ENCODE measurements around the gene AMZ2. TPM values are rescaled to one million over a fixed set of nuclear protein-coding genes. Genes with fewer than 3 reads are reported as not detected.
A peak's percentile ranks its signal among the peaks of the same experiment; 100 is the strongest.
"Not testable (repeated sequence)": the region's sequence is repeated elsewhere in the genome, so short reads cannot be mapped to it uniquely, and the experiment has no call there.

AMZ2 gene
- total RNA-seq, 1 donor: 80.3 TPM

DNA sequence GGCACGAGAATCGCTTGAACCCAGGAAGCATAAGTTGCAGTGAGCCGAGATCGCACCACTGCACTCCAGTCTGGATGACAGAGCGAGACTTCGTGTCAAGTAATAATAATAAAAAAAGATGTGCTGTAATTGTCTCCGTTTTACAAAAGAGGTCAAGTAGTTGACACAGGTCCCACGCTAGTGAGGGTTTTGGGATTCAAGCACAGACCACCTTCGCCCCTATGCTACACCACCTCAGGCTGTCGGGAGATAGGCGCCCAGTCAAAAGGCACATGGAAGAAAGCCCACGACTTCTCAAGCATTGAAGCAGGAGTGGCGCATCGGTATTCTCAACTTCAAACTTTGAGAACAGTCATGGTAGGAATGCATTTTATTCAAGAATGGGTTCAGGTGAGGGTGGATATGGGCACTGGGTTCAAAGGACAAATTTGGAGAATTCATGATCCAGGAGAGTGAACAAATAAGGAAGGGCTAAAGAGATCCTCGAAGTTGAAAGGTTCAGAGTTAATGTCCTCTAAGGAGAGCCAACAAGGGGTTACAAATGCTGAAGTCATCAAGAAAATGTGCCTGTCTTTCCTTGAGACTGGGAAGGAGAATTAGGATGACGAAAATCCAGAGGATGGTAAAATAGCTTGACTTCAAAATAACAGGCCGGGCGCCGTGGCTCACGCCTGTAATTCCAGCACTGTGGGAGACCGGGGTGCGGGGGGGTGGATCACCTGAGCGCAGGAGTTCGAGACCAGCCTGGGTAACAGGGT is 1.4 kb upstream of the AMZ2 start:
- DNase-seq (ENCODE audit: insufficient read length, low spot score, missing footprints): no peak
- Histone ChIP-seq H3K9me3 (ENCODE audit: low read depth, low read length) (no peaks in the 10 kb centered on the region), H2AFZ (ENCODE audit: low read length) (no peak overlapping the region), H4K20me1 (ENCODE audit: insufficient read depth, low read length) (no peaks in the 10 kb centered on the region), H3K27me3 (ENCODE audit: insufficient read depth, low read length) (no peaks in the 10 kb centered on the region), H3K4me3 (ENCODE audit: insufficient read depth, low read length) (peak overlapping the region; percentile 90), H3K79me2 (ENCODE audit: insufficient read depth, low read length) (peaks cover 3% of the 10 kb centered on the region), H3K27ac (ENCODE audit: low read depth, low read length) (no peak overlapping the region), H3K4me2 (ENCODE audit: insufficient read depth, low read length) (no peak overlapping the region), H3K36me3 (ENCODE audit: insufficient read depth, low read length) (peaks cover 11% of the 10 kb centered on the region), H3K4me1 (ENCODE audit: insufficient read depth, low read length) (peaks cover 10% of the 10 kb centered on the region)
- TF ChIP-seq, protein P1, sequence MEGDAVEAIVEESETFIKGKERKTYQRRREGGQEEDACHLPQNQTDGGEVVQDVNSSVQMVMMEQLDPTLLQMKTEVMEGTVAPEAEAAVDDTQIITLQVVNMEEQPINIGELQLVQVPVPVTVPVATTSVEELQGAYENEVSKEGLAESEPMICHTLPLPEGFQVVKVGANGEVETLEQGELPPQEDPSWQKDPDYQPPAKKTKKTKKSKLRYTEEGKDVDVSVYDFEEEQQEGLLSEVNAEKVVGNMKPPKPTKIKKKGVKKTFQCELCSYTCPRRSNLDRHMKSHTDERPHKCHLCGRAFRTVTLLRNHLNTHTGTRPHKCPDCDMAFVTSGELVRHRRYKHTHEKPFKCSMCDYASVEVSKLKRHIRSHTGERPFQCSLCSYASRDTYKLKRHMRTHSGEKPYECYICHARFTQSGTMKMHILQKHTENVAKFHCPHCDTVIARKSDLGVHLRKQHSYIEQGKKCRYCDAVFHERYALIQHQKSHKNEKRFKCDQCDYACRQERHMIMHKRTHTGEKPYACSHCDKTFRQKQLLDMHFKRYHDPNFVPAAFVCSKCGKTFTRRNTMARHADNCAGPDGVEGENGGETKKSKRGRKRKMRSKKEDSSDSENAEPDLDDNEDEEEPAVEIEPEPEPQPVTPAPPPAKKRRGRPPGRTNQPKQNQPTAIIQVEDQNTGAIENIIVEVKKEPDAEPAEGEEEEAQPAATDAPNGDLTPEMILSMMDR (IDR thresholded peaks at IDR 0.05; ENCODE audit: extremely low read depth, low read depth, low read length): no peak

DNA sequence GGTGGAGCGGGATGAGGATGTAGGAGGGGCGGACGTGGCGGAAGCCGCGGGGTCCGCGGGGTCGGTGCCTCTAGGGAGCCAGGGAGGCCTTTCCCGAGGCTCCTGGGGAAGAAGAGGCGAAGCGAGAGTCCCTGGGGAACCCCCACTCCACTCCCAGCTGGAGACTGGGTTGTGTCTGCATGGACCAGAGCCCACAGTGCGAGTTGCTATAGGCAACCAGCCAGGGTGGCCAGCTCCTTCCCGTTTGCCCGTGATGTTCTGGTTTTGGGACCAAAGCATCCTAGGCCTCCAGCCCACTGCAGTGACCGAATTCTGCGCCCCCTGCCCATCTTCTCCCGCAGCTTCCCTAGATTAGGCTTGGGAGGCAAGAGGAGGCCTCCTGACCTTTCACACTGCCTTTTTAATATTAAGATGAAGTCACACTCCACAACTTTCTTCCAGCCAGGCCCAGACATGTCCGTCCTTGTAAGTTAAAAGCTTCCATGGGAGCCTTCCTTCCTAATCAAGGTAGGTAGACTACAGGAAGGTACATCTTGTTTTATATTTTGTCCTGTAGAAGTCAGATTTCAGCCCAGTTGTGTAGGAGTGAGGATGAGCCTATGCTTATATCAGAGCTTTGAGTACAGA is 469 bp downstream of the AMZ2 start:
- Histone ChIP-seq H3K36me3 (ENCODE audit: insufficient read depth, low read length) (peaks cover 22% of the 10 kb centered on the region), H4K20me1 (ENCODE audit: insufficient read depth, low read length) (no peaks in the 10 kb centered on the region), H2AFZ (ENCODE audit: low read length) (peak overlapping the region; percentile 89), H3K4me2 (ENCODE audit: insufficient read depth, low read length) (peak overlapping the region; percentile 77), H3K4me3 (ENCODE audit: insufficient read depth, low read length) (peak overlapping the region; percentile 90), H3K9me3 (ENCODE audit: low read depth, low read length) (no peaks in the 10 kb centered on the region), H3K27ac (ENCODE audit: low read depth, low read length) (peak overlapping the region; percentile 95), H3K27me3 (ENCODE audit: insufficient read depth, low read length) (no peaks in the 10 kb centered on the region), H3K4me1 (ENCODE audit: insufficient read depth, low read length) (peaks cover 10% of the 10 kb centered on the region), H3K79me2 (ENCODE audit: insufficient read depth, low read length) (peaks cover 3% of the 10 kb centered on the region)
- TF ChIP-seq, protein P1 (IDR thresholded peaks at IDR 0.05; ENCODE audit: extremely low read depth, low read depth, low read length): no peak
- peak; percentile 90 for DNase-seq (ENCODE audit: insufficient read length, low spot score, missing footprints)

DNA sequence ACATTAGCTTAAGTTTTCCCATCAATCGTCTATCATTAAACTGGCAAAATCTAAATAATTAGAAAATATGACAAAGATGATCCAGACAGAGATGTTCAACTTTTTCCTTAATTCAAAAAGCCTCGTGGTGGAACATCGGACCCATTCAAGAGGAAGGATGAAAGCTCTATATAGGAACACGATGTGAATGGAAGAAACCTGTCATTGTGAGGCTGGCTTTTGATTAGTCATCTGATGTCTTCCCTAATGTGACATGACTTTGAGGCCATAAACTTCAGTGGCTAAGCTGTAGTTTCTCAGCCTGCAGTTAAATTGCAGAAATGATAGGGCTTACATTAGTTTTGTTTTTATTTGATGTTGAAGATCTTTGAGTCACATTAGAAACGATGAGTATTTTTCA is 1.0 kb downstream of the AMZ2 start:
- Histone ChIP-seq H3K79me2 (ENCODE audit: insufficient read depth, low read length) (peaks cover 3% of the 10 kb centered on the region), H3K27ac (ENCODE audit: low read depth, low read length) (peak overlapping the region; percentile 95), H3K4me1 (ENCODE audit: insufficient read depth, low read length) (peaks cover 10% of the 10 kb centered on the region), H4K20me1 (ENCODE audit: insufficient read depth, low read length) (no peaks in the 10 kb centered on the region), H3K4me2 (ENCODE audit: insufficient read depth, low read length) (peak overlapping the region; percentile 77), H2AFZ (ENCODE audit: low read length) (peak overlapping the region; percentile 89), H3K9me3 (ENCODE audit: low read depth, low read length) (no peaks in the 10 kb centered on the region), H3K4me3 (ENCODE audit: insufficient read depth, low read length) (peak overlapping the region; percentile 90), H3K36me3 (ENCODE audit: insufficient read depth, low read length) (peaks cover 22% of the 10 kb centered on the region), H3K27me3 (ENCODE audit: insufficient read depth, low read length) (no peaks in the 10 kb centered on the region)
- TF ChIP-seq, protein P1 (IDR thresholded peaks at IDR 0.05; ENCODE audit: extremely low read depth, low read depth, low read length): no peak
- no peak for DNase-seq (ENCODE audit: insufficient read length, low spot score, missing footprints)

DNA sequence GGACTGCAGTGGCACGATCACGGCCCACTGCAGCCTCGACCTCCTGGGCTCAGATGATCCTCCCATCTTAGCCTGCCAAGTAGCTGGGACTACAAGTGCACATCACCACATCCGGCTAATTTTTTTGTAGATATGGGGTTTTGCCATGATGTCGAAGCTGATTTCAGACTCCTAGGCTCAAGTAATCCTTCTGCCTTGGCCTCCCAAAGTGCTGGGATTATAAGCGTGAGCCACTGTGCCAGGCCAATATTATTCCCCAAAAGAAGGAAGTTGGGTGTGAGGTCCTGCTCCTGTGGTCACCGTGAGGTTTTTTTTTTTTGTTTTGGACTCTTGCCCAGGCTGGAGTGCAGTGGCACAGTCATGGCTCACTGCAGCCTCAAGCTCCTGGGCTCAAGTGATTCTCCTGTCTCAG is 1.5 kb downstream of the AMZ2 start:
- Histone ChIP-seq H4K20me1 (ENCODE audit: insufficient read depth, low read length) (no peaks in the 10 kb centered on the region), H3K27me3 (ENCODE audit: insufficient read depth, low read length) (no peaks in the 10 kb centered on the region), H3K27ac (ENCODE audit: low read depth, low read length) (no peak overlapping the region), H3K4me1 (ENCODE audit: insufficient read depth, low read length) (peaks cover 10% of the 10 kb centered on the region), H2AFZ (ENCODE audit: low read length) (no peak overlapping the region), H3K79me2 (ENCODE audit: insufficient read depth, low read length) (peaks cover 3% of the 10 kb centered on the region), H3K9me3 (ENCODE audit: low read depth, low read length) (no peaks in the 10 kb centered on the region), H3K4me3 (ENCODE audit: insufficient read depth, low read length) (no peak overlapping the region), H3K36me3 (ENCODE audit: insufficient read depth, low read length) (peaks cover 27% of the 10 kb centered on the region), H3K4me2 (ENCODE audit: insufficient read depth, low read length) (peak overlapping the region; percentile 77)
- no peak for DNase-seq (ENCODE audit: insufficient read length, low spot score, missing footprints)
- TF ChIP-seq, protein P1 (IDR thresholded peaks at IDR 0.05; ENCODE audit: extremely low read depth, low read depth, low read length): no peak

DNA sequence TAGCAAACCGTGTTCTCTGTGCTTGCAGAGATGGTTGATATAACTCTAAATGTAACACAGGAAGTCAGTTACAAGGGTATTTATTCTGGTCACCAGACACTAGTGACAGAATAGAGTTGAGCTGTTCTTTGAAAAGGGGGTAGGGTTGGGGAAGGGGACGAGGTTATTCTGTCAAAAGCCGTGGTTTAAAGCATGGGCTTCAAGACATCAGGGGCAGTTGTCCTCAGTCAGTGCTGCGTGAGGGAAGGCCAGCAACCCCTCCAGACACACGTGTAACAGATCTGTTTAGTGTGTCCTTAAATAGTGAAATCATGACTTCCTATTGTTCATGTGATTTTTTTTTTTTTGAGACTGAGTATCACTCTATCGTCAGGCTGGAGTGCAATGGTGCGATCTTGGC is 5.6 kb downstream of the AMZ2 start:
- H3K27me3 ChIP-seq (ENCODE audit: insufficient read depth, low read length); H2AFZ ChIP-seq (ENCODE audit: low read length); H3K79me2 ChIP-seq (ENCODE audit: insufficient read depth, low read length); H3K9me3 ChIP-seq (ENCODE audit: low read depth, low read length); H4K20me1 ChIP-seq (ENCODE audit: insufficient read depth, low read length); H3K4me2 ChIP-seq (ENCODE audit: insufficient read depth, low read length); H3K4me3 ChIP-seq (ENCODE audit: insufficient read depth, low read length); H3K27ac ChIP-seq (ENCODE audit: low read depth, low read length); DNase-seq (ENCODE audit: insufficient read length, low spot score, missing footprints); H3K4me1 ChIP-seq (ENCODE audit: insufficient read depth, low read length): not testable (repeated sequence)
- H3K36me3 ChIP-seq (ENCODE audit: insufficient read depth, low read length): peaks cover 51% of the 10 kb centered on the region

All from osteoblast (primary cell).